Caco-2 (cell line): ENCODE data around the gene MCM3. TPM values are rescaled to one million over a fixed set of nuclear protein-coding genes. Genes with fewer than 3 reads are reported as not detected.

Experiments
- BruUV-seq: library from RNA; stranded (reverse); fragments of 400-500 nt; replicated peaks from 2 replicates; lab custom pipeline; 2021; lab: Mats Ljungman, UMichigan
- CTCF ChIA-PET: fragments of 300-600 bp; sonication (Branson Sonifier 250); formaldehyde crosslinking; loops from one replicate; lab custom pipeline; 2022; ENCODE audit warnings: antibody characterized with exemption; lab: Charles Lee
- POLR2A ChIA-PET: fragments of 300-600 bp; sonication (Branson Sonifier 250); formaldehyde crosslinking; loops from one replicate; lab custom pipeline; 2022; ENCODE audit warnings: antibody characterized with exemption; lab: Charles Lee
- DNase-seq, 2 experiments: peaks; one replicate each; pipeline versions ENCODE4 v3.0.0 to v3.0.0-alpha.2; 2020 to 2022
- H3K27me3 ChIP-seq: replicated peaks from 2 replicates; pipeline ENCODE4 v1.6.0; 2011; ENCODE audit warnings: low read length; ENCODE audit not compliant: control insufficient read depth, insufficient read depth
- H3K36me3 ChIP-seq: 2 replicates; pipeline ENCODE4 v1.5.1; 2011; ENCODE audit warnings: low read length; ENCODE audit not compliant: control insufficient read depth, insufficient read depth
- H3K4me1 ChIP-seq: fragments of 250-450 bp; sonication (Bioruptor Pico); 2 replicates; pipeline ENCODE4 v1.5.1; 2020; ENCODE audit warnings: mild to moderate bottlenecking
- H3K4me3 ChIP-seq: 2 replicates; pipeline ENCODE4 v1.5.1; 2011; ENCODE audit warnings: low read depth, mild to moderate bottlenecking, control low read depth, low read length
- H3K9me3 ChIP-seq: fragments of 250-450 bp; sonication (Bioruptor Pico); 2 replicates; pipeline ENCODE4 v1.5.1; 2020; ENCODE audit warnings: mild to moderate bottlenecking, moderate library complexity
- H3K27ac Mint-ChIP-seq: one replicate; pipeline ENCODE4 v1.8.0; 2022; ENCODE audit warnings: mixed read lengths; ENCODE audit not compliant: unreplicated experiment
- H3K27me3 Mint-ChIP-seq: one replicate; pipeline ENCODE4 v1.8.0; 2022; ENCODE audit warnings: mixed read lengths; ENCODE audit not compliant: insufficient read depth, unreplicated experiment
- H3K36me3 Mint-ChIP-seq: one replicate; pipeline ENCODE4 v1.8.0; 2022; ENCODE audit warnings: mild to moderate bottlenecking, mixed read lengths; ENCODE audit not compliant: insufficient read depth, unreplicated experiment
- H3K4me1 Mint-ChIP-seq: one replicate; pipeline ENCODE4 v1.8.0; 2022; ENCODE audit warnings: low read depth, mixed read lengths; ENCODE audit not compliant: unreplicated experiment
- H3K4me3 Mint-ChIP-seq: one replicate; pipeline ENCODE4 v1.8.0; 2022; ENCODE audit warnings: mild to moderate bottlenecking, moderate library complexity, mixed read lengths; ENCODE audit not compliant: unreplicated experiment
- H3K9me3 Mint-ChIP-seq: one replicate; pipeline ENCODE4 v1.8.0; 2022; ENCODE audit warnings: mixed read lengths; ENCODE audit not compliant: unreplicated experiment
- CTCF ChIP-seq, 2 experiments: fragments of 200-600 bp in 1 of 2; IDR thresholded peaks; 1 replicate in 1 of 2; 2 replicates in 1 of 2; pipeline versions ENCODE4 v1.5.1 to v1.8.0; 2011 to 2022; ENCODE audit warnings: antibody characterized with exemption in 1 of 2, control low read depth in 1 of 2, inconsistent platforms in 1 of 2, low read depth in 1 of 2, low read length in 1 of 2, mild to moderate bottlenecking in 1 of 2, moderate library complexity in 1 of 2; ENCODE audit not compliant: insufficient read depth in 1 of 2, severe bottlenecking in 1 of 2, unreplicated experiment in 1 of 2
- intact Hi-C: fragments of 100-400 bp; cut with micrococcal nuclease; formaldehyde crosslinking; loops from one replicate; pipeline ENCODE4 v1.10.0; 2022; ENCODE audit not compliant: unreplicated experiment
- total RNA-seq: library from RNA; stranded (reverse); gene quantifications from 2 replicates; pipeline ENCODE4 v1.2.3, GENCODE V29; 2022

MCM3 gene
- total RNA-seq, 1 experiment from 2014 or later, result 151 TPM

- Histone ChIP-seq H3K36me3 (no peaks in the 10 kb centered on the region), H3K9me3 (no peaks in the 10 kb centered on the region), H3K27me3 (no peaks in the 10 kb centered on the region), H3K4me3 (no peak overlapping the region), H3K4me1 (peaks cover 18% of the 10 kb centered on the region)
- H3K4me3 Mint-ChIP-seq, result no peak overlapping the region
- DNase-seq, result no peak
- intact Hi-C loops, result loop anchor here (5.0 kb wide), 1 partner anchor 107 kb away; no protein-coding TSS in a partner anchor
- H3K4me1 Mint-ChIP-seq, result peaks cover 13% of the 10 kb centered on the region
- CTCF ChIA-PET, result no interaction called here
- no peaks in the 10 kb centered on the region for H3K36me3 Mint-ChIP-seq
- no peak overlapping the region for H3K27ac Mint-ChIP-seq
- POLR2A ChIA-PET, result no interaction called here
- no TSS peak for BruUV-seq
- H3K9me3 Mint-ChIP-seq, result no peaks in the 10 kb centered on the region
- no peak for TF ChIP-seq CTCF (IDR thresholded peaks at IDR 0.05; ENCODE audit: insufficient read depth in 1 of 2, low read depth in 1 of 2, low read length in 1 of 2, severe bottlenecking in 1 of 2, unreplicated experiment in 1 of 2)
- H3K27me3 Mint-ChIP-seq, result no peaks in the 10 kb centered on the region
Observed at GRCh38 chr6:52314752-52315151, 30.2 kb upstream of the MCM3 start.

- no peaks in the 10 kb centered on the region for H3K36me3 Mint-ChIP-seq
- TF ChIP-seq CTCF (IDR thresholded peaks at IDR 0.05; ENCODE audit: insufficient read depth in 1 of 2, low read depth in 1 of 2, low read length in 1 of 2, severe bottlenecking in 1 of 2, unreplicated experiment in 1 of 2), result no peak
- no peaks in the 10 kb centered on the region for H3K9me3 Mint-ChIP-seq
- Histone ChIP-seq H3K36me3 (no peaks in the 10 kb centered on the region), H3K4me3 (no peak overlapping the region), H3K4me1 (peaks cover 12% of the 10 kb centered on the region), H3K27me3 (no peaks in the 10 kb centered on the region), H3K9me3 (no peaks in the 10 kb centered on the region)
- no peak overlapping the region for H3K4me3 Mint-ChIP-seq
- no TSS peak for BruUV-seq
- POLR2A ChIA-PET, result no interaction called here
- H3K27ac Mint-ChIP-seq, result no peak overlapping the region
- no peak for DNase-seq
- peaks cover 17% of the 10 kb centered on the region for H3K4me1 Mint-ChIP-seq
- intact Hi-C loops, result no loop called here
- no peaks in the 10 kb centered on the region for H3K27me3 Mint-ChIP-seq
- CTCF ChIA-PET, result interaction anchor here (1.0 kb wide), 1 partner anchor 16 kb away, joined by 4 read pairs; no protein-coding TSS in a partner anchor
Observed at GRCh38 chr6:52312461-52312860, 27.9 kb upstream of the MCM3 start.

GRCh38 chr6:52310932-52311331 is 26.4 kb upstream of the MCM3 start:
- Mint-ChIP-seq H3K27me3 (no peaks in the 10 kb centered on the region), H3K36me3 (no peaks in the 10 kb centered on the region), H3K9me3 (no peaks in the 10 kb centered on the region), H3K4me3 (no peak overlapping the region), H3K4me1 (peaks cover 20% of the 10 kb centered on the region), H3K27ac (no peak overlapping the region)
- no peaks in the 10 kb centered on the region for H3K36me3 ChIP-seq
- H3K27me3 ChIP-seq, result no peaks in the 10 kb centered on the region
- DNase-seq, result no peak
- no peak for TF ChIP-seq CTCF (IDR thresholded peaks at IDR 0.05; ENCODE audit: insufficient read depth in 1 of 2, low read depth in 1 of 2, low read length in 1 of 2, severe bottlenecking in 1 of 2, unreplicated experiment in 1 of 2)
- H3K4me1 ChIP-seq, result peaks cover 19% of the 10 kb centered on the region
- intact Hi-C loops, result no loop called here
- CTCF ChIA-PET, result no interaction called here
- BruUV-seq, result no TSS peak
- H3K9me3 ChIP-seq, result no peaks in the 10 kb centered on the region
- H3K4me3 ChIP-seq, result no peak overlapping the region
- POLR2A ChIA-PET, result no interaction called here
